ENCODE results near the gene ITGA2B. TPM values are rescaled to one million over a fixed set of nuclear protein-coding genes. Genes with fewer than 3 reads are reported as not detected.

Gene ITGA2B
- total RNA-seq (2014; rRNA removed; shearing (Covaris generic)) (9.6 and 13.3 TPM in 2 replicates), polyA plus RNA-seq (2016; fragmentation: Nextera tagmentation; extraction: Ambion mirVana) (7.8 and 13.9 TPM in 2 replicates)
- long read RNA-seq, partial matches to known transcripts: 1 of 1 reads
- long read RNA-seq, other reads (novel, unspliced or antisense): 0 of 1 reads

- no peak for TF ChIP-seq ZNF114 (CRISPR knock-in tag; IDR thresholded peaks at IDR 0.05)
- TF ChIP-seq STAT1 (IDR thresholded peaks at IDR 0.05; ENCODE audit: unreplicated experiment): no peak
- TF ChIP-seq ZNF462 (CRISPR knock-in tag; IDR thresholded peaks at IDR 0.05): no peak
- no peak for TF ChIP-seq CREB1 (CRISPR knock-in tag; IDR thresholded peaks at IDR 0.05; ENCODE audit: low read depth)
- TF ChIP-seq JUNB (IDR thresholded peaks at IDR 0.05; ENCODE audit: unreplicated experiment): no peak
- no peak for TF ChIP-seq REST (IDR thresholded peaks at IDR 0.05; ENCODE audit: unreplicated experiment)
- TF ChIP-seq EZH2 (IDR thresholded peaks at IDR 0.05; ENCODE audit: low read depth, unreplicated experiment): no peak
- Histone ChIP-seq H3K36me3 (ENCODE audit: insufficient read depth) (no peaks in the 10 kb centered on the region), H3K79me2 (replicated peaks; ENCODE audit: insufficient read depth) (no peaks in the 10 kb centered on the region), H3K4me1 (ENCODE audit: insufficient read depth) (peaks cover 14% of the 10 kb centered on the region), H3K4me3 (no peak within 1 kb of the TSS), H3F3A (replicated peaks; ENCODE audit: low read depth) (0 out of 2 replicates have a peak, but pooled peaks cover 7% of the 10 kb centered on the region), H3K4me2 (no peak within 1 kb of the TSS), H3K9me2 (ENCODE audit: insufficient read depth) (0 out of 2 replicates have a peak, but pooled peaks cover 8% of the 10 kb centered on the region), H3K27ac (ENCODE audit: low read depth) (no peak within 1 kb of the TSS), H2AFZ (no peak within 1 kb of the TSS), H3K27me3 (ENCODE audit: insufficient read depth) (peaks cover 29% of the 10 kb centered on the region), H4K20me1 (replicated peaks; ENCODE audit: insufficient read depth) (no peaks in the 10 kb centered on the region)
- H3K27ac Mint-ChIP-seq: no peak within 1 kb of the TSS
- ATAC-seq (no peak), DNase-seq (ENCODE audit: low spot score) (no peak)
- no peaks in the 10 kb centered on the region for H3K9me3 Mint-ChIP-seq
- H3K27me3 Mint-ChIP-seq (ENCODE audit: insufficient read depth, low read depth, poor library complexity): peaks cover 31% of the 10 kb centered on the region
- H3K4me3 Mint-ChIP-seq: no peak within 1 kb of the TSS
- no peaks in the 10 kb centered on the region for H3K36me3 Mint-ChIP-seq (ENCODE audit: low read depth)
- peaks cover 18% of the 10 kb centered on the region; the same call in 2 of the 3 replicates for H3K4me1 Mint-ChIP-seq
Observed at GRCh38 chr17:44389281-44389680, at the start of gene ITGA2B. TSS of gene ITGA2B (minus strand) at chr17:44389649. CDS start at chr17:44389473, 176 bp downstream.
